GM18511 (cell line): Measurements from ENCODE around the gene DPY30.

Source experiments
- ATAC-seq: cut with Tn5 transposase; IDR thresholded peaks from one replicate; pipeline ENCODE4 v1.9.1; 2021; ENCODE audit warnings: mild to moderate bottlenecking, moderate library complexity; ENCODE audit not compliant: unreplicated experiment

Gene DPY30

DNA sequence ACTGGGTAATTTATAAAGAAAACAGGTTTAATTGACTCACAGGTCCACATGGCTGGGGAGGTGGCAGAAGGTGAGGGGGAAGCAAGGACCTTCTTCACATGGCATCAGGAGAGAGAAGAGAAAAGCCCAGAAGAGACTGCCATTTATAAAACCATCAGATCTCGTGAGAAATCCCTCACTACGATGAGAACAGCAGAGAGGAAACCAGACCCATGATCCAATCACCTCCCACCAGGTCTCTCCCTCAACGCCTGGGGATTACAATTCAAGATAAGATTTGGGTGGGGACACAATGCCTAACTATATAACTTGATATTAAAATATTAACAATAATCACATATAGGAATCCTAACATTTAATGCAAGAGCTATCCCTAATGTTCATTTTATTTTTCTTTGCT is 60.6 kb downstream of the DPY30 start:
- ATAC-seq: no peak

DNA sequence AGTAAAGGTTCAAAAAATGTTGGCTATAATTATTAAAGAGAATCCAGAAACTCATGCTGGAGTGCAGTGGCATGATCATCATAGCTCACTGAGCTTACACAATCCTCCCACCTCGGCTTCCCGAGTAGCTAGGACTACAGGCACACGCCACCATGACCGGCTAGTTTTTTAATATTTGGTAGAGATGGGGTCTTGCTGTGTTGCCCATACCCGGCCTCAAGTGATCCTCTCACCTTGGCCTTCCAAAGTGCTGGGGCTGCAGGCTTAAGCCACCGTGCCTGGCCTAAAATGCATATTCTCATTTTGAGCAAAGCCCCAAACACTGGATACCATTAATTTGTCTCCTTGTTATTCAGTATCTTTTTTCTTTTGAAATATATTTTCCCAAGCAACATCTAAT is 61.2 kb downstream of the DPY30 start:
- ATAC-seq: no peak
